GM19463 (cell line): ENCODE results near the gene POU6F1.

Experiments used
- ATAC-seq: cut with Tn5 transposase; IDR thresholded peaks from one replicate; pipeline ENCODE4 v1.9.1; 2021; ENCODE audit warnings: mild to moderate bottlenecking, moderate library complexity; ENCODE audit not compliant: unreplicated experiment

Gene POU6F1

DNA sequence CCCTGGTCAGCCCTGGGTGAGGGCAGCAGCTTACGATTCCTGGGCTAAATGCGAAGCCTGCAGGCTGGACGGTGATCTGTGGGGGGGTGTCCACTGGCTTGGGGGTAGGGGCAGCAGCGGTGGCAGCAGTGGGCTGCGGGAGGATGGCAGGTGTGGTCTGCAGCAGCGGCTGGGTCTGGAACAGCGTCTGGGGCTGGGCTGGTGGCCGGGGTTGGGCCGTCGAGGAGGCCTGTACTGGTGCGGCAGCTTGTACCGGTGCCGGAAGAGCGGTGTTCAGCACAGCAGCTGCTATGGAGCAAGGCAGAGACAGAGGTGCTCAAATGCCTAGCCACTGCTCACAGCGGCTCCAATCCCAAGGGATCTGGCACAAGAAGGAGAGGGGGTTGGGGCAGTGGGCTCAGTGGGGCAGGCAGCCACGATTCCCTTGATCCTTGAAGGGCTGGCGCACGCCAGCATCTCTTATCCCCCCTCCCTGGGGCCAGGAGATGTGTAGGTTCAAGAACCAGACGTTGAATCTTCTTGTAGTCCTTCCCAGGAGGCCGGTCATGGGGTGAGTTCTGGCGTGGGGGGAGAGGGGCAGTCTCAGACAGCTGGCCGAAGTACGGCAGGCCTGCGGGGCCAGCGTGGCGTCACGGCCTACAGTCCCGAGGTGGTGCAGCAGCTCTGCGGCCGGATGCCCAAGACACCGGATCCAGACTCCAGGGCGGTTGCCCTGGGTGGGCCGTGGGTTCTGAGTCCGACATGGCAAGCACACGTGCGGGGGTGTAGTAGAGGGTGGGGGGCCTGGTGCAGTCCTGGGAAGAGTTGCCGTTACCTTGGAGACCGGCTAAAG lies 19.9 kb downstream of the POU6F1 start:
- no peak for ATAC-seq

GRCh38 chr12:51196547-51196946 lies 21.3 kb downstream of the POU6F1 start:
- no peak for ATAC-seq

- ATAC-seq: no peak
Observed at GRCh38 chr12:51195841-51196240, 22.0 kb downstream of the POU6F1 start.

DNA sequence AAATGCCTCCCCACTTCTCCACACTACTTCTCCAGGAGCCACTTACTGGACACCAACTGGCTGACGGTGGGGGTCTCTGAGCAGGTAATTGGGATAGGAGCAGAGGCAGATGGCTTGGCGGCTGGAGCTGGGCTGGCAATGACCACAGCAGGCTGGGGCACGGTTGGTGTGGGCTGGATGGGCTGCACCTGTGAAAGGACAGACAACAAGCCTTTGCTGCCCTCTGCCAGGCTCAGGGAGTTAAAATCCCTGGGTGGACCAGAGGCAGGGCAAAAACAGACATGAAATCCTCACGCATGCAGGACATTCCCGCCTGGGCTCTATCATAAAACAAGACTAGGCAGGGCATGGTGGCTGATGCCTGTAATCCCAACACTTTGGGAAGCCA lies 25.6 kb downstream of the POU6F1 start:
- ATAC-seq: no peak

DNA sequence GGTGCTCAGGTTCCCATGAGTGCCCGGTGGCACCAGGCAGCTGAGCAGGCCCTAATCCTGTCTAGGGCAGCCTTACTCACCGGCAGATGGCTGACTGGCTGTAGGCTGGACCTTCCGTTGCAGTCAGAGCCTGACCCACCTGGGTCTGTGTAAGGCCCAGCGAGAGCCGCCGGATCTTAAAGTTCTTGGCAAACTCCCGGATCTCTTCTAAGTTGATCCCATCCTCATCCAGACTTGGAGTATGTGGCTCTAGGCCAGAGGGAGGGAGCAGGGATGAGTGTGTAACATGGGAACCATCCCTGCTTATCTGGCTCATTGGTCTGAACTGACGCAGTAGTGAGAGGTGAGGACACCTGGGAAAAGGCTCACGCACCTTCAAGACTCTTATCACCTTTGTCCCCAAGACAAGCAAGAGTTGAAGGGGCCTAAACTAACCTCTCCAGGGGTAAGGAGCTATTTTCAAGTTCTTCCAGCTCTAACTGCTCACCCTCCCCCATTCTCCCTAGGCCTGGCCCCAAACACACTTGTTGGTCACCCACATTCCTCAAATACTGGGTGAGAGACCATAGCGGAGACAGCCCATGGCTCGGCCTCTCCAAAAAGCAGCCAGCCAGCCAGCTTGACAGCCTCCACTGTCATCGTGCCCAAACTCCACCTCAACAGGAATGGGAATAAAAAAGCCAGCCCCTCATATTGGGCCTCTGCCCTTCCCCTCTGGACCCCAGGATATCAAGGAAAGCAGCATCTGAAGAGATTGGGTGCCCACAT lies 26.2 kb downstream of the POU6F1 start:
- ATAC-seq: no peak

- ATAC-seq: no peak
Observed at GRCh38 chr12:51190820-51191219, 27.0 kb downstream of the POU6F1 start.

DNA sequence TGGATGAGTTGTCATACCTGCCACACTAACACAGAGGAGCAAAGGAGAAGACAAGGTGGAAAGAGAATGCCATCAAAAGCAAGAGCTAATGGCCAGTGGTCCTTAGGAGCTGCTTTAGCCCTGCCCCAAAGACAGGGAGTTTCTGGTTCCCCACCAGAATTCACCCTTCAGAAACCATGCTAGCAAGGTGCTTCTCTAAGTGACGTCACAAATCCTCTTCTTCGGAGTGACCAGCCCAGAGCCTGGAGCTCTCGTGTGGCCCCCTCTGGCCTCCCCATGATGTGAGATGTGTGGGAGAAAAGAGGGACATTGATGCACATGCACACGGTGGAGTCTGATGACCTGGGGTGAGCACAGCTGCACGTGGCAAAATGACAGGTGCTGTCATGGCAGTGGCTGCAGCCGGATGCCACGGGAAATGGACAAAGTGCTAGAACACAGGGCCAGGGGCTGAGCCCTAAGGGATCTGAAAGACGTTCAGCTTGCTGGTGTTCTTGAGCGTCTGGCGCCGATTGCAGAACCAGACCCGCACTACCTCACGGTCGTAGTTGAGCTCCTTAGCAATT lies 28.0 kb downstream of the POU6F1 start:
- no peak for ATAC-seq

- ATAC-seq: peak; percentile 70
Observed at GRCh38 chr12:51188359-51189051, 29.4 kb downstream of the POU6F1 start.

- ATAC-seq: no peak
Observed at GRCh38 chr12:51187370-51187987, 30.4 kb downstream of the POU6F1 start.

DNA sequence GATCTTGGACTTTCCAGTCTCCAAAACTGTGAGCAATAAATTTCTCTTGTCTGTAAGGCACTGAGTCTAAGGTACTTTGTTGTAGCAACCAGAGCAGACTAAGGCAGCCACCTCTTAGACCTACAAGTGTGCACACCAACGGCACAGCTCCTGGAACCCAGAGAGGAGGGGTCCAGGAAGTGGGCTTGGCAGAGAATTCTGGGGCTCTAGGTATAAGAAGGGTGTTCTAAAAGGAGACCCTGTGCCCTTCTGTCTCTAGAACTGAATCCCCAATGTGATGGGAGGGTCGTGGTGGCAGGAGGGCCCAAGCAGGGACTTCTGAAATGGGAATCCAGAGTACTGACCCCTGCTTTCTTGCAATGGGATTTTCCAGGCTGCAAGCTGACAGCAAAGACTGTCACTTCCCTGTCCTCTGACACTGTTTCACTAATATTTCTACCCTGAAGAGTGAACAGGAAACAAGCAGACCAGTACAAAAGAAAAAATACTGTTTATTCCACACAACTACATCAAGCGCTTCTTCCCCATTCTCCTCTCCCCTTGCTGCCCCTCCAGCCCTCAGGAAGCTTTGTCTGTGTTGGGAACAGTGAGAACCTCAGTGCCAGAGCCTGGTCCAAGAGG lies 31.3 kb downstream of the POU6F1 start:
- no peak for ATAC-seq

DNA sequence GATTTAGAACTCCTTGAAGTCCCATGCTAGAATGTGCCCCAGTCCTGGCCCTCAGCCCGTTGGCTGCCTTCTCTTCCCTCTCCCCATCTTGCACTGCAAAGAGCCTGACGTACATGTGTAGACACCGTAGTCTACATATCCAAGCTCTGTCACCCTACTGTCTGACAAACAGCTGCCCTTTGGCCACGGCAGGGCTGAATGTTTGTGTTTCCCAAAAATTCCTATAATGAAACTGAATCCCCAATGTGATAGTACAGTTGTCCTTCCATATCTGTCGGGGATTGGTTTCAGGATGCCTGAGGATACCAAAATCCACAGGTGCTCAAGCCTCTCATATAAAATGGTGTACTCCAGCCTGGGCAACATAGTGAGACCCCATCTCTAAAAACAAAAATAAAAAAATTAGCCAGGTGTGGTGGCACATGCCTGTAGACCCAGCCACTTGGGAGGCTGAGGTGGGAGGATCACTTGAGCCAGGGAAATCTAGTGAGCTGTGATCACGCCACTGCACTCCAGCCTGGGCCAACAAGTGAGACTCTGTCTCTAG lies 32.6 kb downstream of the POU6F1 start:
- no peak for ATAC-seq

DNA sequence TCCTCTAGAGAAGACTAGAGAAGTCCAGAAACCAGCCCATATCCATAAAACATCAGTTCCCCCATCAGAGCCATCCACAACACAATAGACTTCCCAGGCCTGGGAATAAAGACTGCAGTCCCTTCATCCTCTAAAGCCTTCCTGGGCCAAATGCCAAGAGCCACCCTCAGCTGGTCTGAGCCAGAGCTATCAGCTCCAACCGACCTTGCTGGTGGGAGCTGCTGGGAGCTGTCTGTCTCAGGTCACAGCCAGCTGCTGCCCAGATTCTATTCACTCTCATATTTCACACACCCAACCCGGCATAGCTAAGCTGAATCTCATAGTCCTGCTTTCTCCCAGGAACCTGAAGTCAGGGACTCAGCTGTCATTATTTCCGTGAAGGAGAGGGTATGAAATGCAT lies 34.0 kb downstream of the POU6F1 start:
- no peak for ATAC-seq

- no peak for ATAC-seq
Observed at GRCh38 chr12:51183349-51183748, 34.5 kb downstream of the POU6F1 start.

GRCh38 chr12:51181558-51181957 lies 36.3 kb downstream of the POU6F1 start:
- no peak for ATAC-seq

- ATAC-seq: no peak
Observed at GRCh38 chr12:51177897-51178296, 40.0 kb downstream of the POU6F1 start.

- no peak for ATAC-seq
Observed at GRCh38 chr12:51174501-51174900, 43.4 kb downstream of the POU6F1 start.

GRCh38 chr12:51172515-51173431 lies 45.1 kb downstream of the POU6F1 start, which contains the start of gene TFCP2:
Gene TFCP2 (minus strand): TSS chr12:51173135. CDS start chr12:51172422, 713 bp downstream.
- ATAC-seq: peak; percentile 94

GRCh38 chr12:51171884-51172514 lies 45.9 kb downstream of the POU6F1 start:
- no peak for ATAC-seq
